GM12865 (cell line): ENCODE measurements around the gene PTEN.

ENCODE experiments used
- DNase-seq: peaks from one replicate; pipeline ENCODE4 v3.0.0; 2010; ENCODE audit warnings: low read depth
- H3K4me3 ChIP-seq: 2 replicates; pipeline ENCODE4 v1.5.1; 2011; ENCODE audit warnings: mild to moderate bottlenecking, low read depth, low read length, control low read depth
- CTCF ChIP-seq: IDR thresholded peaks from 2 replicates; pipeline ENCODE4 v1.5.1; 2011; ENCODE audit warnings: low read length, control low read depth, low read depth, inconsistent platforms; ENCODE audit not compliant: insufficient read depth; ENCODE audit errors: missing control alignments

The PTEN gene

GRCh38 chr10:87915406-87915805, 52.0 kb downstream of the PTEN start:
- no peak for TF ChIP-seq CTCF
- DNase-seq, result no peak
- no peak overlapping the region for H3K4me3 ChIP-seq

GRCh38 chr10:87915989-87916388, 52.6 kb downstream of the PTEN start:
- no peak for TF ChIP-seq CTCF

DNA sequence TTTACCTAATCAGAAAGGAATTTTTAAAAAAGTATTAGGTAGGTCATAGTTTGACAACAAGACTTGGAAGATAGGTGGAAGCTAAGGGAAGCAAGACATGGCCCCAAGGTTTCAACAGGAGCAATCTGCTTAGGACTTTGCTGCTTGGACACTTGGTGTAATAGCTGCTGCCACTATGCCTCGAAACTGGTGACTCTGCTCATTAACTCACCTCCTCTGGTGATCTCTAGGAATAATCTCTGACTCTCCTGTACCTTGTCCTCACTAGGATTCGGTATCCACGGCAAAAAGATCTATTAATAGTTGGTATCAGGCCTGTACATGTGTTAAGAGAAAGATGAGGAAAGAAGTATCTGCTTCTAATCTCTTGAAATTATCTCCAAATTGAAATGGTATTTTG, 53.1 kb downstream of the PTEN start:
- no peak overlapping the region for H3K4me3 ChIP-seq
- no peak for DNase-seq
- TF ChIP-seq CTCF, result no peak

More at GRCh38 chr10:87915989-87916388, 52.6 kb downstream of the PTEN start:
- DNase-seq, result no peak
- no peak overlapping the region for H3K4me3 ChIP-seq

- no peak for TF ChIP-seq CTCF
- DNase-seq, result no peak
- no peak overlapping the region for H3K4me3 ChIP-seq
Measured at GRCh38 chr10:87918254-87918859, 54.9 kb downstream of the PTEN start.

DNA sequence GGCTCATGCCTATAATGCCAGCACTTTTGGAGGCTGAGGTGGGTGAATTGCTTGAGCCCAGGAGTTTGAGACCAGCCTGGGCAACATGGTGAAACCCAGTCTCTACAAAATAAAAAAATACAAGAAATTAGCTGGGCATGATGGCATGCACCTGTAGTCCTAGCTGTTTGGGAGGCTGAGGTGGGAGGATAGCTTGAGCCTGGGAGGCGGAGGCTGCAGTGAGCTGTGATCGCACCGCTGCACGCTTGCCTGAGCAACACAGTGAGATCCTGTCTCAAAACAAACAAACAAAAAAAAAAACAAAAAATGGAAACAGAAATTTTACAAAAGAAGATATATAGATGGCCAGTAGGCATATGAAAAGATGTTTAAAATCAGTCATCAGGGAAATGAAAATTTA, 57.1 kb downstream of the PTEN start:
- TF ChIP-seq CTCF, result no peak
- no peak for DNase-seq
- H3K4me3 ChIP-seq, result no peak overlapping the region

- no peak for DNase-seq
- no peak overlapping the region for H3K4me3 ChIP-seq
- TF ChIP-seq CTCF, result no peak
Measured at GRCh38 chr10:87921931-87922688, 58.7 kb downstream of the PTEN start.
